Effector memory CD4-positive, alpha-beta T cell (primary cell): Measurements from ENCODE around the gene GRAP.

Source experiments
- DNase-seq, 3 donors: peaks; one replicate each; pipeline ENCODE4 v3.0.0-alpha.2; 2020
- H3K27ac ChIP-seq: 2 replicates; pipeline ENCODE4 v1.7.0; 2013; ENCODE audit warnings: mild to moderate bottlenecking, low read length, moderate library complexity; ENCODE audit not compliant: insufficient read depth, poor library complexity, severe bottlenecking
- H3K27me3 ChIP-seq: replicated peaks from 2 replicates; pipeline ENCODE4 v1.7.0; 2013; ENCODE audit warnings: mild to moderate bottlenecking, low read length; ENCODE audit not compliant: insufficient read depth, control insufficient read depth, poor library complexity, severe bottlenecking
- H3K36me3 ChIP-seq: 2 replicates; pipeline ENCODE4 v1.7.0; 2013; ENCODE audit warnings: mild to moderate bottlenecking, low read length, moderate library complexity; ENCODE audit not compliant: control insufficient read depth, insufficient read depth
- H3K4me1 ChIP-seq: 2 replicates; pipeline ENCODE4 v1.7.0; 2013; ENCODE audit warnings: low read length, mild to moderate bottlenecking; ENCODE audit not compliant: control insufficient read depth, insufficient read depth, poor library complexity, severe bottlenecking
- H3K4me3 ChIP-seq: 2 replicates; pipeline ENCODE4 v1.7.0; 2013; ENCODE audit warnings: low read length, low read depth, mild to moderate bottlenecking; ENCODE audit not compliant: insufficient read depth, poor library complexity, severe bottlenecking
- H3K9me3 ChIP-seq: 2 replicates; pipeline ENCODE4 v1.7.0; 2013; ENCODE audit warnings: mild to moderate bottlenecking, low read length, moderate library complexity; ENCODE audit not compliant: control insufficient read depth

Gene GRAP

GRCh38 chr17:19018600-19018950 lies 28.2 kb downstream of the GRAP start:
- Histone ChIP-seq H3K4me1 (peaks cover 3% of the 10 kb centered on the region), H3K9me3 (no peaks in the 10 kb centered on the region), H3K27ac (no peak overlapping the region), H3K27me3 (no peaks in the 10 kb centered on the region), H3K4me3 (no peak overlapping the region), H3K36me3 (peaks cover 25% of the 10 kb centered on the region)
- DNase-seq = no peak

DNA sequence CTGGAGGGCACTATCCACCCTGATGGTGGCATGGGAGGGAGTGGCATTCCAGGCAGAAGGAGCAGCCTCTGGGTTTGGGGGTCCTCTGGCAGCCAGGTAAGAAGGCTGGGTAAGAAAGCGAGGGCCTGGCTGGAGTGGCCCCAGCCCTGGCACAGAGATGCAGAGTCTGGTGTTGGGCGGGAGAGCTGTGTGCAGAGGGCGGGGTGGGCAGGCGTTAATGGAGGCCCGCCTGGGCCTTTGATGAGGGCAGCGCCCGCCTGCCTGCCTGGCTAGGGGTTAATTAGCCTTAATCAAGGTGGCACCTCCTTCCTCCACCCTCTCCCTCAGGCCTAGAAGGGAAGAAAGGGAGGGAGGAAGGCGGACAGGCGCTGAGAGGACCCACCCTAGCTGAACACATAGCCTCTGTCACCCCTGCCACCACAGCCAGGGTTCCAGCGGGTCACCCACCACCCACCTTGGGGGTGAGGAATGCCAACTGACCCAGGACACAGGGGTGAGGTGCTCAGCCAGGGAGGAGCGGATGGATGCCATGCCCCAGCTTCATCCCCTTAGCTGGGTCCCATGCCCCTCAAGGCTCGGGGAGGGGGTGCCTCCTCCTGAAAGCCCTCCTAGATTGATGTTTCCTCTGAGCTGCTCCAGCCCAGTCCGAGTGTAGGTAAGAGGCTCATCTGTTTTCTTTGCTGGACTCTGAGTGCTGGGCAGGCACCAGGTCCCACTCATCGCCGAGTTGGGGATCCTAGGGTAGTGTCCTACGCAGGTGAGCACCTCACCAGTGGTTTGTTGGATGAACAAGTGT lies 28.8 kb downstream of the GRAP start:
- peaks cover 3% of the 10 kb centered on the region for H3K4me1 ChIP-seq
- no peak overlapping the region for H3K27ac ChIP-seq
- DNase-seq = no peak
- peaks cover 25% of the 10 kb centered on the region for H3K36me3 ChIP-seq
- no peaks in the 10 kb centered on the region for H3K9me3 ChIP-seq
- H3K4me3 ChIP-seq = no peak overlapping the region
- no peaks in the 10 kb centered on the region for H3K27me3 ChIP-seq

DNA sequence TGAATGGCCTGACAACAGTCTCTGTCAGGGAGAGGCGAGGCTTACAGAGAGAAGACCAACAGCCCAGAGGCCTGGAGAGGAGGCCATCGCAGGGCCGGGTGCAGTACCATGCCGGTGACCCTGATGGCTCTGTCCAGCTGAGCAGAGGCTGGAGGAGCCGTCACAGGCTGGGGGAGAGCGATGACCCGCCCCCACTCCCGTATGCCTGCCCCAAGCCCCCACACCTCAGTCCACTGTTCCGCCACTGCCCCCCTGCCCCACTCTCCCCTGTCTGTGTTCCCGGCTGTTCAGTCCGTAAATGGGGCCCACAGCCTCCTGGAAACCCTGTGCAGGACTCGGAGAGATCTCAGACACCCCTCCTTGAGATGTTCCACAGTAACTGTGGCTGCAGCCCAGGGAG lies 29.4 kb downstream of the GRAP start:
- H3K4me3 ChIP-seq = no peak overlapping the region
- DNase-seq = no peak

DNA sequence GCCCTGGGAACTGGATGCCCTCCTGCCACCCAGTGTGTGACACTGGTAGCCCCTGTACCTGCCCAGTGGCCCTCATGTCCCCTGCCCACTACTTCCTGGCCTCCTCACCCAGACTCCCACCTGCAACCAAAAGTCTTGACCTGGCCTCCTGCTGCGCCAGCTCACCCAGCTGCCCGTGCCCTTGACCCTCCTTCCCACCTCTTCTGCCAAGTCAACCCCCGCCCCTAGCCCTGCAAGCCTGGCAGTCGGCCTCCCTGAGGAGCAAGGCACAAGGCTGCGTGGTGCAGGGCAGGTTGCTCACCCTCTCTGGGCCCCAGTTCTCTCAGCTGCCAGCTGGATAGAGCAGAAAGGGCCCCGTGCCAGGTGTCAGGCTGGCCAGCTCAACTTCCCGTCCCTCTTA lies 29.9 kb downstream of the GRAP start:
- Histone ChIP-seq H3K4me1 (peaks cover 3% of the 10 kb centered on the region), H3K36me3 (peaks cover 13% of the 10 kb centered on the region), H3K4me3 (no peak overlapping the region), H3K9me3 (no peaks in the 10 kb centered on the region), H3K27ac (no peak overlapping the region), H3K27me3 (no peaks in the 10 kb centered on the region)
- DNase-seq = no peak

More for the DNA sequence above, 29.4 kb downstream of the GRAP start:
- H3K36me3 ChIP-seq = peaks cover 19% of the 10 kb centered on the region
- H3K4me1 ChIP-seq = peaks cover 3% of the 10 kb centered on the region
- H3K27me3 ChIP-seq = no peaks in the 10 kb centered on the region
- H3K27ac ChIP-seq = no peak overlapping the region
- H3K9me3 ChIP-seq = no peaks in the 10 kb centered on the region

DNA sequence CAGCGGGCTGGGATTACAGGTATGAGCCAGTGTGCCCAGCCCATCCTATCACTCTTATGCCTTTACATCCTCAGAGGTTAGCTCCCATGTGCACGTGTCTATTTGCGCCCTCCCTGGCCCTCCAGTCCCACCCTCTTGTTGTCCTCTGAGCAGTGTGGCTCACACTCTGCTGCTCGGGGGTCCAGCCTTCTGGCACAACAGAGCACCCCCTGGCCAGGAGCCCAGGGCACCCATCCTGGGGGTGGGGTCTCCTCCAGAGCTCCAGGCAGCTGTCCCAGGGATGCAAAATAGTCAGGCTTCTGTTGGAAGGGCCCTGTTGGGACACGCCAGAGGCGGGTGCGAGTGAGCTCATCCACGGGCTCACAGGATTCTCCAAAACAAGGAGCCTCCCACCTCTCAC lies 30.5 kb downstream of the GRAP start:
- Histone ChIP-seq H3K4me1 (peaks cover 3% of the 10 kb centered on the region), H3K27me3 (no peaks in the 10 kb centered on the region), H3K36me3 (peaks cover 8% of the 10 kb centered on the region), H3K9me3 (no peaks in the 10 kb centered on the region), H3K27ac (no peak overlapping the region), H3K4me3 (no peak overlapping the region)
- DNase-seq = no peak

DNA sequence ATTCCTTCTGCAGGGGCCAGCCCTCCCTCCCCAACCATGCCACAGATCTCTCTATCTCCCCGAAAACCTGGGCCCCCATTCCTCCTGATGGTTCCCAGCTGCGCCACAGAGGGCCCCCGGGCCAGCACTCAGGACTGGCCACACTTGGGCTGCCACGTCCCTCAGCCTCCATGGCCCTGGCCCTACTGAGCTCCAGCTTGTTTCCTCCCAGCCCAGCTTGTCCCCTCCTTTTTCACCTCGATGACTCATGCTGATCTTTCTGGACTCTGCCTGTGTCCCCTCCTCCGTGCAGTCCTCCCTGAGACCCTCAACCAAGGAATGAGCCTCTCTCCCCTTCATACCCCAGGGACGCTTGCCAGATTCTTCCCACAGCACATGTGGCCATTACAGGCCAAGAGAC lies 31.3 kb downstream of the GRAP start:
- no peak for DNase-seq
- H3K4me3 ChIP-seq = no peak overlapping the region
- no peaks in the 10 kb centered on the region for H3K36me3 ChIP-seq
- no peak overlapping the region for H3K27ac ChIP-seq
- H3K27me3 ChIP-seq = no peaks in the 10 kb centered on the region
- H3K9me3 ChIP-seq = no peaks in the 10 kb centered on the region
- H3K4me1 ChIP-seq = peaks cover 3% of the 10 kb centered on the region

DNA sequence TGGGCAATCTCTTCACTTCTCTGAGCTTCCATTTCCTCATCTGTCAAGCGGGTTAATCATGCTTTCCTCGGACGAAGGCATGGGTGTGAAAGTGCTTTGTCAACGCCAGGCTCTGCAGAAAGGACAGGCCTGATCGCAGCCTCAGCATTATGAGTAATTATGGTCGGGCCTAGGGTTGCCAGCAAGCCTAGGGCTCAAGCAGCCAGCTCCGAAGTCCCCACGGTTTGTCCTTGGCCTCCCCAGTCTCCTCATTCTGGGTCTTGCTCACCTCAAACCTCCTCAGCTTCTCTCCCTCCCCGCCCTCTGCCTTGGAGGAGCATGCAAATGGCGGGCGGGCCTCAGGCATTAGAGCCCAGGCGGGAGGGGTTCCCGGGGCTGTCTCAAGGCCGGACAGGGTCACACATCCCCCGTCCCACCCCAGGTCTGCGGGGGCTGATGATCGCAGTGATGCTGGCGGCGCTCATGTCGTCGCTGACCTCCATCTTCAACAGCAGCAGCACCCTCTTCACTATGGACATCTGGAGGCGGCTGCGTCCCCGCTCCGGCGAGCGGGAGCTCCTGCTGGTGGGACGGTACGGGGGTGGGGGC lies 32.0 kb downstream of the GRAP start:
- Histone ChIP-seq H3K9me3 (no peaks in the 10 kb centered on the region), H3K36me3 (no peaks in the 10 kb centered on the region), H3K4me3 (no peak overlapping the region), H3K27ac (no peak overlapping the region), H3K4me1 (peaks cover 3% of the 10 kb centered on the region), H3K27me3 (no peaks in the 10 kb centered on the region)
- no peak for DNase-seq

- DNase-seq = no peak
- Histone ChIP-seq H3K27ac (no peak overlapping the region), H3K27me3 (no peaks in the 10 kb centered on the region), H3K36me3 (no peaks in the 10 kb centered on the region), H3K4me1 (peaks cover 3% of the 10 kb centered on the region), H3K4me3 (no peak overlapping the region), H3K9me3 (no peaks in the 10 kb centered on the region)
These were observed 32.7 kb downstream of the GRAP start for GRCh38 chr17:19013806-19014627.

DNA sequence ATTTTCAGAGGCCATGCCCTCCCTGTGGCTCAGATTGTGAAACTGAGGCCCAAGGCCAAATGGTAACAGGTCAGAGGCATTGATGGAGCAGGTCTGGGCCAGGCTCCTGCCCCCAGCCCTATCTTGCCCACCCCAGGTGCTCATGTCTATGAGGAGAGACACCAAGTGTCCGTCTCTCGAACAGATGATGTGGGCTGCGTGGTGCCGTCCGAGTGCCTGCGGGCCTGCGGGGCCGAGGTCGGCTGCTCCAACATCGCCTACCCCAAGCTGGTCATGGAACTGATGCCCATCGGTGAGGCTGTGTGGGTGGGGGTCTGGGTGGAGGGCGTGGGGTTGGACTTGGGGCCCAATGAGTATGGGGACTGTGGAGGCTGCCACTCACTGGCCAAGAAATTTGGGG lies 33.5 kb downstream of the GRAP start:
- DNase-seq = no peak
- Histone ChIP-seq H3K27me3 (no peaks in the 10 kb centered on the region), H3K4me1 (peaks cover 3% of the 10 kb centered on the region), H3K27ac (no peak overlapping the region), H3K36me3 (no peaks in the 10 kb centered on the region), H3K9me3 (no peaks in the 10 kb centered on the region), H3K4me3 (no peak overlapping the region)
